ENCODE measurements around the gene SRD5A1.

DNA sequence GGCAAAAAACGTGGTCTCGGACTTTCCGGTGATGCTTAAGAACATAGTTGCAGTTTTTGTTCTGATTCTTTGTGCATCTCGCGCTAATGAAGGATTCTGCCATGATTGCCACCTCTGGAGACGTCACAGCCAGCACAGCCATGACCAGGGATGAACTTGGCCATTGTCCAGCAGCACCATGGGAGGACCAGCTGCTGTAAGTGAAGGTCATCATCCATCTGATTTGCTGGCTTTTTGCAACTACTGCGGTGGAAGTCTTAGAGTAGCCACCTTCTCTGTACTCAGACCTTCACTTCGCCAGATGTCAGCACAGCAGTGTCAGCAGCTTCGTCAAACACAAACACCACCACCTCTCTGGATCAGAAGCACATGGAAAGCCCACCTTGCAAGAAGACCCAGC lies 46.1 kb upstream of the SRD5A1 start:
- TF ChIP-seq, protein P1, sequence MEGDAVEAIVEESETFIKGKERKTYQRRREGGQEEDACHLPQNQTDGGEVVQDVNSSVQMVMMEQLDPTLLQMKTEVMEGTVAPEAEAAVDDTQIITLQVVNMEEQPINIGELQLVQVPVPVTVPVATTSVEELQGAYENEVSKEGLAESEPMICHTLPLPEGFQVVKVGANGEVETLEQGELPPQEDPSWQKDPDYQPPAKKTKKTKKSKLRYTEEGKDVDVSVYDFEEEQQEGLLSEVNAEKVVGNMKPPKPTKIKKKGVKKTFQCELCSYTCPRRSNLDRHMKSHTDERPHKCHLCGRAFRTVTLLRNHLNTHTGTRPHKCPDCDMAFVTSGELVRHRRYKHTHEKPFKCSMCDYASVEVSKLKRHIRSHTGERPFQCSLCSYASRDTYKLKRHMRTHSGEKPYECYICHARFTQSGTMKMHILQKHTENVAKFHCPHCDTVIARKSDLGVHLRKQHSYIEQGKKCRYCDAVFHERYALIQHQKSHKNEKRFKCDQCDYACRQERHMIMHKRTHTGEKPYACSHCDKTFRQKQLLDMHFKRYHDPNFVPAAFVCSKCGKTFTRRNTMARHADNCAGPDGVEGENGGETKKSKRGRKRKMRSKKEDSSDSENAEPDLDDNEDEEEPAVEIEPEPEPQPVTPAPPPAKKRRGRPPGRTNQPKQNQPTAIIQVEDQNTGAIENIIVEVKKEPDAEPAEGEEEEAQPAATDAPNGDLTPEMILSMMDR (IDR thresholded peaks at IDR 0.05 in 2 of 3, conservative IDR thresholded peaks at IDR 0.05 in 1 of 3; ENCODE audit: borderline replicate concordance in 1 of 3, insufficient read depth in 1 of 3, low read depth in 2 of 3, low read length in 2 of 3) = no peak
- no peak for TF ChIP-seq EZH2 (IDR thresholded peaks at IDR 0.05)
- no peak for TF ChIP-seq POLR2AphosphoS5 (IDR thresholded peaks at IDR 0.05; ENCODE audit: low read depth, low read length)
- TF ChIP-seq SRF (IDR thresholded peaks at IDR 0.05; ENCODE audit: low read depth) = no peak
- TF ChIP-seq POLR2A (IDR thresholded peaks at IDR 0.05; ENCODE audit: borderline replicate concordance, extremely low read depth, insufficient read depth, insufficient read length) = no peak
- TF ChIP-seq ELF1 (IDR thresholded peaks at IDR 0.05; ENCODE audit: borderline replicate concordance, low read depth) = no peak

All from HCT116 (cell line).